Tibial nerve (tissue), 3 donors: ENCODE measurements around the gene USP36.

ENCODE experiments used
- POLR2A ChIP-seq, 2 donors: fragments of 450-650 bp; IDR thresholded peaks; one replicate each; pipeline ENCODE4 v1.6.1; 2017; ENCODE audit warnings: antibody characterized with exemption in 2 of 2, mild to moderate bottlenecking in 2 of 2, moderate library complexity in 2 of 2
- TF ChIP-seq, protein P1 (sequence below), 5 experiments: fragments of 200-600 bp in 3 of 5; fragments of 450-650 bp in 2 of 5; sonication (generic) in 3 of 5; IDR thresholded peaks; one replicate each; pipeline ENCODE4 v1.5.1; 2016 to 2019; ENCODE audit warnings: antibody characterized with exemption in 5 of 5, mild to moderate bottlenecking in 3 of 5, moderate library complexity in 2 of 5

DNA sequence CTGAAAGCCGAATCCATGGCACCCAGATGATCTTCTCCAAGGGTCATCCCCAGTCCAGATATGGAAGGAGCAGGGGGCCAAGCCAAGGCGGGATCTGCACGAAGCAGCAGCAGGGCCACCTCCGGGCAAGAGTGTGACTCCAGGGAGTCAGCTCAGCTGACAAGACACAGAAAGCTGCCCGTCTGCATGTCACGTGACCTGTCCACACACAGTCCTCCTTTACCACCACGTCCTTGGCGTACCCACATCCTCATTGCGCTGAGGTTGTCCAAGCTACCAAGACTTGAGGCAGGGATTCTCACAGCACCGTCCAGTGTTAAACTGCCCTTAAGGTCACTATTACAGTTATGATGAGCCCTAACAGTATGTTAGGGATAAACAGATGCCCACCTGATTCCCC, 47.2 kb downstream of the USP36 start:
- no peak for TF ChIP-seq POLR2A (IDR thresholded peaks at IDR 0.05)
- TF ChIP-seq, protein P1, sequence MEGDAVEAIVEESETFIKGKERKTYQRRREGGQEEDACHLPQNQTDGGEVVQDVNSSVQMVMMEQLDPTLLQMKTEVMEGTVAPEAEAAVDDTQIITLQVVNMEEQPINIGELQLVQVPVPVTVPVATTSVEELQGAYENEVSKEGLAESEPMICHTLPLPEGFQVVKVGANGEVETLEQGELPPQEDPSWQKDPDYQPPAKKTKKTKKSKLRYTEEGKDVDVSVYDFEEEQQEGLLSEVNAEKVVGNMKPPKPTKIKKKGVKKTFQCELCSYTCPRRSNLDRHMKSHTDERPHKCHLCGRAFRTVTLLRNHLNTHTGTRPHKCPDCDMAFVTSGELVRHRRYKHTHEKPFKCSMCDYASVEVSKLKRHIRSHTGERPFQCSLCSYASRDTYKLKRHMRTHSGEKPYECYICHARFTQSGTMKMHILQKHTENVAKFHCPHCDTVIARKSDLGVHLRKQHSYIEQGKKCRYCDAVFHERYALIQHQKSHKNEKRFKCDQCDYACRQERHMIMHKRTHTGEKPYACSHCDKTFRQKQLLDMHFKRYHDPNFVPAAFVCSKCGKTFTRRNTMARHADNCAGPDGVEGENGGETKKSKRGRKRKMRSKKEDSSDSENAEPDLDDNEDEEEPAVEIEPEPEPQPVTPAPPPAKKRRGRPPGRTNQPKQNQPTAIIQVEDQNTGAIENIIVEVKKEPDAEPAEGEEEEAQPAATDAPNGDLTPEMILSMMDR (IDR thresholded peaks at IDR 0.05), result no peak
